Prostate gland (tissue), 2 donors: ENCODE results near the gene OXCT2.

Experiments
- CTCF ChIP-seq, 4 experiments: fragments of 200-600 bp in 2 of 4; fragments of 450-650 bp in 2 of 4; sonication (generic) in 2 of 4; IDR thresholded peaks; 1 replicate in 3 of 4; 2 replicates in 1 of 4; pipeline ENCODE4 v1.5.1; 2016 to 2019; ENCODE audit warnings: antibody characterized with exemption in 4 of 4, mild to moderate bottlenecking in 2 of 4, moderate library complexity in 2 of 4
- POLR2A ChIP-seq: fragments of 450-650 bp; IDR thresholded peaks from one replicate; pipeline ENCODE4 v1.6.1; 2016; ENCODE audit warnings: antibody characterized with exemption, mild to moderate bottlenecking
- POLR2AphosphoS5 ChIP-seq: sonication (generic); formaldehyde crosslinking; IDR thresholded peaks from one replicate; pipeline ENCODE4 v1.6.1; 2017; ENCODE audit warnings: antibody characterized with exemption

- TF ChIP-seq CTCF (IDR thresholded peaks at IDR 0.05): no peak
- no peak for TF ChIP-seq POLR2A
- no peak for TF ChIP-seq POLR2AphosphoS5
These were observed 17.8 kb downstream of the OXCT2 start for GRCh38 chr1:39753132-39754025.
